Activated CD4-positive, alpha-beta T cell treated with anti-CD3 and anti-CD28 coated beads, Interleukin-2, Interleukin-4, amounts not matched to agents 100 ng/mL and 50 ng/mL, durations not matched to agents 16 hours and 8 hours (primary cell): ENCODE data around the gene RNU4-1.
"Not testable (repeated sequence)": the region's sequence is repeated elsewhere in the genome, so short reads cannot be mapped to it uniquely, and the experiment has no call there.

Source experiments
- DNase-seq: peaks from one replicate; pipeline ENCODE4 v3.0.0-alpha.2; 2020; ENCODE audit warnings: low spot score

Gene RNU4-1

DNA sequence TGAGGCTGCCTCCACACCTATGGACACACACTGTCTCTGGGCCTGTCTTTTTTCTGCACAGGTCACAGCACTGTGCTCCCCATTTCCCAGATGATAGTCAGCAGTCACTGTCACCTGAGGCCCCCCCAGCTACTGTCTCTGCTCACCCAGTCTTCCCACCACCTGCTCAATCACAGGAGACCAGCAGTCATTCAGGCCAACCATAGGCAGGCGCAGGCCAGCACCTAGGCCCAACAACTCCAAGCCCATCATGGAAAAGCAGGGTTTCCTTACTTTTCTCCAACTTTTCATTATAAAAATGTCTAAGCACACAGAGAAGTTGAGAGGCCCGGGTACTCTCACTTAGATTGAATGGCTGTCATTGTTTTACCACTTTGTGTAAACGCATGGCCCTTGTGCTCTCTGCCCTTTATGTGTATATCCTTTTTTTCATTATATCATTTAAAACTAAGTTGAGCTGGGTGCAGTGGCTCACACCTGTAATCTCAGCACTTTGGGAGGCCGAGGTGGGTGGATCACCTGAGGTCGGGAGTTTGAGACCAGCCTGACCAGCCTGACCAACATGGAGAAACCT is 34.6 kb downstream of the RNU4-1 start:
- no peak for DNase-seq

DNA sequence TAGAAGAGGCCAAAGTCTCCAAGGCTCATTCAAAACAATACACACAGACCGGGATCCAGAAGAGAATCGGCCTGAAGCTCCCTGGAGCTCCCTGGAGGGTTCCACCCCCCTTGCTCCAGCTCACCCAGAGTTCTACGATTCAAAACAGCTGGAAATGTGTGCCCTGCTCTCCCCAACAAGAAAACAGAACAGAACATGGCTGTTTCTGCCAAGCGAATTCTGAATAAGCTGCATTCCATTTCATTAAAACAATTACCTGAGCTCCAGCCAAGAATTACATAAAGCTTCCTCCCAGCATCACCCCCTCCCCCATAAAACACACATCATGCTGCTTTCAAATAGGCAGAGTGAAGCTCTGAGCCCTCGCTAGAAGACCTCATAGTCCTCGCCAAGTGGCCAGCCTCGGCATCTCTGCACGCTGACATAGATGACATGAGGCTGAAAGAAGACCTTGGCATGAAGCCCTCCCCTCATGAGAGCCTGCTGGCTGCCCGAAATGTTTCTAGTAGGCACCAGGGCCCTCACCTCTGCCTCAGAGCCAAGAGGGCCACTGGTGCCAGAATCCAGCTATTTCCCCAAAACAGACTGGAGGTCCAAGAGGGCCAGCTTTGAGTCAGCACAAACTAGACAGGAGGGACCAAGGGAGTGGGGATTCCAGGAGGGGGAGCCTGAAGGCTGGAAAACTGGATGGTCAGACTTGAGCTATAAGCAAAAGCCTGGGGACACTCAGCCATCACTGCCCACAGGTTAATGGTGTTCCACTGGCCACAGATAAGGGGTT is 35.8 kb downstream of the RNU4-1 start:
- DNase-seq = no peak

DNA sequence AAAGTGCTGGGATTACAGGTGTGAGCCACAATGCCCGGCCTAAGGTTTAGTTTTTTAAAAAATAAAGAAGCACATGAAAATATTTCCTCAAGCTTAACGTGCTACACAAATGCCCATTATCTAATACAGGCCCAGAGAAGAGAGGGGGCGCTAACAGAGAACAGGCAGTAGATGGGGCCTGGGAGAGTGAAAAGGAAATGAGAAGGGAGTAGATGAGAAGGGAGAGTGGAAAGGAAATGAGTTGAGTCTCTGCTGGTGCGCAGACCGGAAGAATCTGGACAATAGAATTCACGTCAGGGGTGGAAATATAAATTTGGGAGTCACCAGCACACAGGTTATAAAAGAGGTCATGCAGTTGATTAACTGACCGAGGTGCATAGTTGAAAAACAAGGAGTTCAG is 38.2 kb downstream of the RNU4-1 start:
- DNase-seq = no peak

DNA sequence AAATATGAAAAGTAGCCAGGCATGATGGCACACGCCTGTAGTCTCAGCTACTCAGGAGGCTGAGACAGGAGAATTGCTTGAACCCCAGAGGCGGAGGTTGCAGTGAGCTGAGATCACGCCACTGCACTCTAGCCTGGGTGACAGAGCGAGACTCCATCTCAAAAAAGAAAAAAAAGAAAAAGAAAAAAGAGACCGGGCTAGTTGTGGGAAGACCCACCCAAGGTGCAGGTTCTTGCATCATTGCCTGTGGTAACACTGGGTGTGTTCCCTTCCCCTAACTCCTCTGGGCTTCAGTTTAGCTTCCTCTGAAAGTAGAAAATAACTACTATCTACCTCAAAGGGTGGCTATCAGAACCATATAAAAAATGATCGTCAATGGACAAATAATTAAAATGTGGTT is 39.7 kb downstream of the RNU4-1 start:
- not testable (repeated sequence) for DNase-seq

DNA sequence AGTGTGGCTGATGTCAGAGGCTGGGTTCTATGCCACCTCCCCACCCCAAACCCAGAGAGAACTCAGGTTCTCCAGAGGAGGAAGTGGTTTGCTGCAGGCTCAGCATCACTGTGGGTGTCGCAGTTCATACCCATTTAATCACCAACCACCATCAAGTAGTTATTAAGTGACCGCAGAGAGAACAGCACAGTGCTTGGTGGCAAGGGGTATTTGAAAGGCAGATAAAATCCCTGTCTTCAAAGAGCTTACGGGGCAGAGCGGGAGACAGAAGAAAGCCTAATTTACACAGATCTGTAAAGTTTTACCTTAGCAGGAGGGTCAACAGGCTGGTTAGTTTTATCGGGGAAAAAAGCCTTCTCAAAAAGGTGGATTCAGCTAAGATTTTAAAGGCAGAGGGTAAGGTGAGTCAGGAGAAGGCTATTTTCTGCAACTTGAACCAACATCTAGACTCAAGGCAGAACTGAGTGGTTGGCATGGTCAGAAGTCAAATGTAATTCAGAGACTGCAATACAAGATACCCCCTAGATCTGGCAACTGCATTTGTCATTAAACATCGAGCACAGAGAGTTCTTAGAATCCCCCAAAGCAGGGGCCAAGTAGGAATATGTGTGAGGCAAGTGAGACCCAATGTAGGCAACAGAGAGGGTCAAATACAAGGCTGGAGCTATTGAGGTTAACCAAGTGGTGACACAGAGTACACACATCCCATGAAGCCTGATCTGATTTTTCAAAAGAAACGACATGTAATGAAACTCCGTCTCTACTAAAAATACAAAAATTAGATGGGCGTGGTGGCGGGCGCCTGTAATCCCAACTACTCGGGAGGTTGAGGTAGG is 40.7 kb downstream of the RNU4-1 start:
- DNase-seq = peak; percentile 86

DNA sequence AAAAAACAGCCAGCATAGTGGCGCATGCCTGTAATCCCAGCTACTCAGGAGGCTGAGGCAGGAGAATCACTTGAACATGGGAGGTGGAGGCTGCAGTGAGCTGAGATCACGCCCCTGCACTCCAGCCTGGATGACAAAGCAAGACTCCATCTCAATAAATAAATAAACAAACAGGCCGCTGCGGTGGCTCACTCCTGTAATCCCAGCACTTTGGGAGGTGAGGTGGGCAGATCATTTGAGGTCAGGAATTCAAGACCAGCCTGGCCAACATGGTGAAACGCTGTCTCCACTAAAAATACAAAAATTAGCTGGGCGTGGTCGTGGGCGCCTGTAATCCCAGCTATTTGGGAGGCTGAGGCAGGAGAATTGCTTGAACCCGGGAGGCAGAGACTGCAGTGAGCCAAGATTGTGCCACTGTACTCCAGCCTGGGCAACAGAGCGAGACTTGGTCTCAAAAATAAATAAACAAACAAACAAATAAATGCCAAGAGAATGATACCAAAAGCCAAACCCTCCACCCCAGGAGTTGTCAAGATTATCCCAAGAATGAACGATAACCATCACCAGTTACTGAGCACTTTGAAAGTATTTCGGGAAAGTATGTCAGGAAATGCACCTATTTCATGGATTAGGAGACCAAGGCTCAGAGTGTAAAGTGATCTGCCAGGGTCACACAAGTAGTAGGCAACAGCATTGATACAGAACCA is 41.5 kb downstream of the RNU4-1 start:
- DNase-seq = not testable (repeated sequence)

DNA sequence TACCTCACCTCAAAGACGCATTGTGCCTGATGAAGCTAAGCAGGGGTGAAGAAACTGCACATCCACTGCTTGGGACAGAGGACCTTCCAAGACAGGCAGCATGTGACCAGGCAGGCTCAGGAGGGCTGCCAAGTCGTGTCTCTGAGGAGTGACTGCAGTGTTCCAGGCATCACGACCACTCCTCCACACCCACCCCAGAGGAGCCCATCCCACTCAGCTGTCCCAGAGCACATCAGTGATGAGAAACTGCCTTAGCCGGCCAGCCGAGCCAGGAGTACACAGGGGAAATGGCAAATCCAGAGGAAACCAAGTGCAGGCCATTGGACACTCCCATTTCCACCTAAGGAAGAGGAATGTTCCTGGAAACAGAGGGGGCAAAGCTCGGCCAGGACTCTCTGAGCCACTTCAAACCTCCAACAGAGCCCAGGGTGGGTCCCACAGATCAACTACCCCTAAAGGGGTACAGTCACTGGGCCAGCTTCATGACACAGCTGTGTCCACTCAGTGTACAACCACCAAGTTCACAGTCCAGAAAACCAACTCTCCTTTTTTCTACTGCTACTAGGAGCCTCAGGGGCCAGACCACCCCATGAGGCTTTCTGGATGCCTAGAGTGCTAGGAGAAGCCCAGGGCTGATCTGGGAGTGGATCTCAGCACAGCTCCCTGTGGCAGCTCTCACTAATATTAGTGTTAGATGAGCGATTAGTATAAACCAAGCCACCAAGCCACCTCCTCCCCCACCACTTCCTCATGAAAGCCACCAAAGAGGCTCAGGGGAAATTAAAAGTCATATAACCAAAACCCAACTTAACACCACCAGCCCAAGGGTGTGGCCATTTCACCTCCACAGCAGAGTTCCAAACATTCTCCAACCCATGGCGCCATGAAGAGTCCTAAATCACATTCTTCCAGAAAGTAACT is 42.9 kb downstream of the RNU4-1 start:
- DNase-seq = peak; percentile 54

DNA sequence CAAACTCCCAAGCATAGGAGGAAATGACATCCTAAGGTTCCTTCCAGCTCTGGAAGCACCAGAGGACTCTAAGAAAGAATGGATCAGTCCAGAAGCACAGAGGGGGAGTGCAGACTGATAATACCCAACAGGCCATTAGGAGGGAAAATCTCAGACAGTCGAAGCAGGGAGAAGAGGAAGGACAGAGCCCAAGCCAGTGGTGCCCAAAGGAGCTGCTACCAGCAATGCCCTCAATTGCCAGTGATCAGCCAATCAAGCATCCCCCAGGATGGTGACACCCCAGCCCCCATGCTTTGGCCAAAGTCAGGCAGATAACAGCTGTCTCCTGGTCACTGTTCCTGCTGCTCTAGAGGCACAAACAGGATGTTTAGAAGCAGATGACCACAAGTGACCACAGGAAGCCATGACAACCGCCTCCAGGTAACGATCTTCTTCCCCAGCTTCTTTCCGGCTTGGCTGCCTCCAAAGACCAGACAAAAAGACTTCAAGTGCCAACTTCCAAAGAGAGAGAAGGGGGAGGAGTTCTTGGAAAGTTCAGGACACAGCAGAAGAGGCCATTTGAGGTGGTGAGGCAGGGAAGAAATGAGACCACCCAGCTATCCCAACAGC is 43.7 kb downstream of the RNU4-1 start:
- no peak for DNase-seq

DNA sequence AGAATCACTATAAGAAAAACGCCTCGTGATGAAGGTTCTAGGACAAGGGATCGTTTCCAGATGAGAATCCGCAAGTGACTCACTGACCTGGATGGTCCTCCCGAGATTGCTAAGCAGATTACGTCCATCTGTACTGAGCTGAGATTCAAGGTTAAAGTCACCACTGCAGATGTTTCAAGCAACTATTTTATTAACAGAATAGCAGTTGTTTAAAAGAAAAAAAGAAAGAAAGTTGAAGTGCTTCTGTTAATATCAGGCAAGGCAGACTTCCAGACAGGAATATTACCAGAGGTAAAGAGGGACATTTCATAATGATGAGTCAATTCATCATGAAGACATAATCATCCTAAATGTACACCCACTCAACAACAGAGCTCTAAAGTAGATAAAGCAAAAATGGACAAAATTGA is 45.4 kb downstream of the RNU4-1 start:
- no peak for DNase-seq

DNA sequence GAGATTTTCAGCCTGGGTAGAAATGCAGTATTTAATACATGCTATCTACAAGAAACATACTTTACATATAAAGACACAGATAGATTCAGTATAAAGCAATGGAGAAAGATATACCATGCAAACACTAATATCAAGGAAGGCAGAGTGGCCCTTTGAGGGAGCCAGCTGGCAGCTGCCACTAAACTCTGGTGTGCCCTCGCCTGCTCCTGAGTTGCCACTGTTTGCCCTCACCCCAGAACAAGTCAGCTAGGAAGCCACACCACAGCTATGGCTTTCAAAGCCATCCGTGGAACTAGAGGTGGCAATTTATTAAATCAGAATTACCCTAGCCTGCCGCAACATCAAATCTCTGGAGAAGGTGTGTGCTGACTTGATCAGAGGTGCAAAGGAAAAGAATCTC is 45.9 kb downstream of the RNU4-1 start:
- no peak for DNase-seq

DNA sequence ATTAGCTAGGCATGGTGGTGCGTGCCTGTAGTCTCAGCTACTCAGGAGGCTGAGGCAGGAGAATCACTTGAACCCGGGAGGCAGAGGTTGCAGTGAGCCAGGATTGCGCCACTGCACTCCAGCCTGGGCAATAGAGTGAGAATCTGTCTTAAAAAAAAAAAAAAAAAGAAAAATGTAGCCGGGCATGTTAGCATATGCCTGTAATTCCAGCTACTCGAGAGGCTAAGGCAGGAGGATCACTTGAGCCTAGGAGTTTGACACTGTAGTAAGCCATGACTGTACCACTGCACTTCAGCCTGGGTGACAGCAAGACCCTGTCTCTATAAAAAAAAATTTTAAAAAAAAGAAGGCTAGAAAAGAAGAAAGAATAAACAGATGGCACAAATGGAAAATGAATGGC is 46.3 kb downstream of the RNU4-1 start:
- not testable (repeated sequence) for DNase-seq
